HS-5 (cell line): ENCODE data around the gene EGFL8.
"Not testable (repeated sequence)": the region's sequence is repeated elsewhere in the genome, so short reads cannot be mapped to it uniquely, and the experiment has no call there.

Experiments
- DNase-seq: peaks from one replicate; pipeline ENCODE4 v3.0.0-alpha.2; 2012; ENCODE audit warnings: low read depth

Gene EGFL8

GRCh38 chr6:32164295-32164694 is at the start of gene EGFL8:
Gene EGFL8, plus strand, starts transcription at chr6:32164595. Its CDS starts 1,571 bp downstream, at chr6:32166166.
- DNase-seq, result no peak

- DNase-seq, result peak; percentile 73
Measured at GRCh38 chr6:32114796-32115195, 49.6 kb upstream of the EGFL8 start.

- no peak for DNase-seq
Measured at GRCh38 chr6:32115623-32116022, 48.8 kb upstream of the EGFL8 start.

GRCh38 chr6:32116674-32117073 is 47.7 kb upstream of the EGFL8 start:
- DNase-seq, result no peak

GRCh38 chr6:32117461-32117860 is 46.9 kb upstream of the EGFL8 start:
- DNase-seq, result no peak

- DNase-seq, result no peak
Measured at GRCh38 chr6:32118782-32119628, 45.4 kb upstream of the EGFL8 start.

- DNase-seq, result no peak
Measured at GRCh38 chr6:32120573-32121059, 43.8 kb upstream of the EGFL8 start.

GRCh38 chr6:32123681-32124080 is 40.7 kb upstream of the EGFL8 start:
- no peak for DNase-seq

- no peak for DNase-seq
Measured at GRCh38 chr6:32126880-32127279, 37.5 kb upstream of the EGFL8 start.

- no peak for DNase-seq
Measured at GRCh38 chr6:32127409-32127716, 37.0 kb upstream of the EGFL8 start.

- DNase-seq, result peak; percentile 94
Measured at GRCh38 chr6:32127717-32128592, 36.4 kb upstream of the EGFL8 start, which contains the start of gene ATF6B. Gene ATF6B, minus strand, starts transcription at chr6:32128246. Its CDS starts 39 bp downstream, at chr6:32128207.

GRCh38 chr6:32128751-32129296 is 35.6 kb upstream of the EGFL8 start:
- no peak for DNase-seq

- no peak for DNase-seq
Measured at GRCh38 chr6:32129297-32130088, 34.9 kb upstream of the EGFL8 start.

- DNase-seq, result no peak
Measured at GRCh38 chr6:32131439-32131948, 32.9 kb upstream of the EGFL8 start.

GRCh38 chr6:32132110-32132509 is 32.3 kb upstream of the EGFL8 start:
- no peak for DNase-seq

GRCh38 chr6:32133786-32134185 is 30.6 kb upstream of the EGFL8 start:
- DNase-seq, result no peak

- no peak for DNase-seq
Measured at GRCh38 chr6:32137454-32137853, 26.9 kb upstream of the EGFL8 start.

- DNase-seq, result no peak
Measured at GRCh38 chr6:32139590-32139989, 24.8 kb upstream of the EGFL8 start.

- DNase-seq, result no peak
Measured at GRCh38 chr6:32140420-32141046, 23.9 kb upstream of the EGFL8 start.

GRCh38 chr6:32144238-32144637 is 20.2 kb upstream of the EGFL8 start:
- DNase-seq, result not testable (repeated sequence)

GRCh38 chr6:32146287-32146686 is 18.1 kb upstream of the EGFL8 start:
- no peak for DNase-seq
